ENCODE data around the gene BLOC1S2. TPM values are rescaled to one million over a fixed set of nuclear protein-coding genes. Genes with fewer than 3 reads are reported as not detected.
"Not testable (repeated sequence)": the region's sequence is repeated elsewhere in the genome, so short reads cannot be mapped to it uniquely, and the experiment has no call there.

The BLOC1S2 gene
- total RNA-seq, 1 donor from 2014 or later: 107 TPM

GRCh38 chr10:100303724-100304319 lies 17.3 kb upstream of the BLOC1S2 start:
- no peak overlapping the region for H3K4me3 ChIP-seq (ENCODE audit: low read depth, low read length)
- peaks cover 1% of the 10 kb centered on the region for H3K27me3 ChIP-seq (ENCODE audit: control insufficient read depth, insufficient read depth, low read length)
- TF ChIP-seq, protein P1, sequence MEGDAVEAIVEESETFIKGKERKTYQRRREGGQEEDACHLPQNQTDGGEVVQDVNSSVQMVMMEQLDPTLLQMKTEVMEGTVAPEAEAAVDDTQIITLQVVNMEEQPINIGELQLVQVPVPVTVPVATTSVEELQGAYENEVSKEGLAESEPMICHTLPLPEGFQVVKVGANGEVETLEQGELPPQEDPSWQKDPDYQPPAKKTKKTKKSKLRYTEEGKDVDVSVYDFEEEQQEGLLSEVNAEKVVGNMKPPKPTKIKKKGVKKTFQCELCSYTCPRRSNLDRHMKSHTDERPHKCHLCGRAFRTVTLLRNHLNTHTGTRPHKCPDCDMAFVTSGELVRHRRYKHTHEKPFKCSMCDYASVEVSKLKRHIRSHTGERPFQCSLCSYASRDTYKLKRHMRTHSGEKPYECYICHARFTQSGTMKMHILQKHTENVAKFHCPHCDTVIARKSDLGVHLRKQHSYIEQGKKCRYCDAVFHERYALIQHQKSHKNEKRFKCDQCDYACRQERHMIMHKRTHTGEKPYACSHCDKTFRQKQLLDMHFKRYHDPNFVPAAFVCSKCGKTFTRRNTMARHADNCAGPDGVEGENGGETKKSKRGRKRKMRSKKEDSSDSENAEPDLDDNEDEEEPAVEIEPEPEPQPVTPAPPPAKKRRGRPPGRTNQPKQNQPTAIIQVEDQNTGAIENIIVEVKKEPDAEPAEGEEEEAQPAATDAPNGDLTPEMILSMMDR (IDR thresholded peaks at IDR 0.05; ENCODE audit: insufficient read depth, low read length, severe bottlenecking): peak; percentile 61
- FAIRE-seq (no peak), DNase-seq (ENCODE audit: low read depth) (peak; percentile 44)
- no peaks in the 10 kb centered on the region for H3K36me3 ChIP-seq (ENCODE audit: control insufficient read depth, insufficient read depth, low read length)

DNA sequence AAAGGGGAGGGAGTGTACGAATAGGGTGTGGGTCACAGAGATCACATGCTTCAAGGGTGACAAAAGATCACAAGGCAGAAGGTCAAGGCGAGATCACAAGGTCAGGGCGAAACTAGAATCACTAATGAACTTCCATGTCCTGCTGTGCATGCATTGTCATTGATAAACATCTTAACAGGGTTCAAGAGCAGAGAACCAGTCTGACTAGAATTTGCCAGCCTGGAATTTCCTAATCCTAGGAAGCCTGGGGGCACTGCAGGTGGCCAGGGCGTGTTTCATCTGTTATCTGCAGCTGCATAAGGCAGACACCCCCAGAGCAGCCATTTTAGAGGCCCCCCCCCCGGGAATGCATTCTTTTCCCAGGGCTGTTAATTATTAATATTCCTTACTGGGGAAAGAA lies 14.6 kb upstream of the BLOC1S2 start:
- not testable (repeated sequence) for FAIRE-seq; H3K27me3 ChIP-seq (ENCODE audit: control insufficient read depth, insufficient read depth, low read length); DNase-seq (ENCODE audit: low read depth)

GRCh38 chr10:100297242-100297641 lies 10.8 kb upstream of the BLOC1S2 start:
- DNase-seq (ENCODE audit: low read depth): no peak
- FAIRE-seq: no peak
- Histone ChIP-seq H3K4me3 (ENCODE audit: low read depth, low read length) (no peak overlapping the region), H3K36me3 (ENCODE audit: control insufficient read depth, insufficient read depth, low read length) (no peaks in the 10 kb centered on the region), H3K27me3 (ENCODE audit: control insufficient read depth, insufficient read depth, low read length) (peaks cover 2% of the 10 kb centered on the region)
- TF ChIP-seq, protein P1 (IDR thresholded peaks at IDR 0.05; ENCODE audit: insufficient read depth, low read length, severe bottlenecking): no peak

More for the DNA sequence above, 14.6 kb upstream of the BLOC1S2 start:
- not testable (repeated sequence) for H3K4me3 ChIP-seq (ENCODE audit: low read depth, low read length); H3K36me3 ChIP-seq (ENCODE audit: control insufficient read depth, insufficient read depth, low read length)

- TF ChIP-seq, protein P1 (IDR thresholded peaks at IDR 0.05; ENCODE audit: insufficient read depth, low read length, severe bottlenecking): no peak
- FAIRE-seq: no peak
- no peak for DNase-seq (ENCODE audit: low read depth)
- peaks cover 2% of the 10 kb centered on the region for H3K27me3 ChIP-seq (ENCODE audit: control insufficient read depth, insufficient read depth, low read length)
- no peaks in the 10 kb centered on the region for H3K36me3 ChIP-seq (ENCODE audit: control insufficient read depth, insufficient read depth, low read length)
- H3K4me3 ChIP-seq (ENCODE audit: low read depth, low read length): no peak overlapping the region
Measured at GRCh38 chr10:100293066-100293465, 6.6 kb upstream of the BLOC1S2 start.

- not testable (repeated sequence) for H3K36me3 ChIP-seq (ENCODE audit: control insufficient read depth, insufficient read depth, low read length); DNase-seq (ENCODE audit: low read depth); H3K4me3 ChIP-seq (ENCODE audit: low read depth, low read length); FAIRE-seq; H3K27me3 ChIP-seq (ENCODE audit: control insufficient read depth, insufficient read depth, low read length)
Measured at GRCh38 chr10:100292300-100292699, 5.8 kb upstream of the BLOC1S2 start.

- no peak for FAIRE-seq
- Histone ChIP-seq H3K36me3 (ENCODE audit: control insufficient read depth, insufficient read depth, low read length) (no peaks in the 10 kb centered on the region), H3K4me3 (ENCODE audit: low read depth, low read length) (no peak overlapping the region), H3K27me3 (ENCODE audit: control insufficient read depth, insufficient read depth, low read length) (peaks cover 2% of the 10 kb centered on the region)
- TF ChIP-seq, protein P1 (IDR thresholded peaks at IDR 0.05; ENCODE audit: insufficient read depth, low read length, severe bottlenecking): no peak
- DNase-seq (ENCODE audit: low read depth): no peak
Measured at GRCh38 chr10:100291356-100291755, 4.9 kb upstream of the BLOC1S2 start.

GRCh38 chr10:100289641-100290040 lies 3.2 kb upstream of the BLOC1S2 start:
- no peak for FAIRE-seq
- TF ChIP-seq, protein P1 (IDR thresholded peaks at IDR 0.05; ENCODE audit: insufficient read depth, low read length, severe bottlenecking): no peak
- H3K27me3 ChIP-seq (ENCODE audit: control insufficient read depth, insufficient read depth, low read length): no peaks in the 10 kb centered on the region

More at GRCh38 chr10:100289641-100290040, 3.2 kb upstream of the BLOC1S2 start:
- H3K4me3 ChIP-seq (ENCODE audit: low read depth, low read length): no peak overlapping the region
- no peaks in the 10 kb centered on the region for H3K36me3 ChIP-seq (ENCODE audit: control insufficient read depth, insufficient read depth, low read length)
- DNase-seq (ENCODE audit: low read depth): no peak

All from bronchial epithelial cell (primary cell).